ENCODE data around the gene VIM. TPM values are rescaled to one million over a fixed set of nuclear protein-coding genes. Genes with fewer than 3 reads are reported as not detected.

Gene VIM
- total and polyA plus RNA-seq, 2 donors from 2014 or later = 403 to 1,044 TPM

- Histone ChIP-seq H3K27ac (ENCODE audit: low read depth in 2 of 2, low read length in 2 of 2) (no peak overlapping the region), H3K27me3 (ENCODE audit: control insufficient read depth, insufficient read depth, low read length) (no peaks in the 10 kb centered on the region), H3K4me1 (ENCODE audit: control insufficient read depth in 2 of 3, insufficient read depth in 2 of 3, low read depth in 1 of 3, low read length in 3 of 3) (peaks cover under 1 to 6% (median 3%) of the 10 kb centered on the region in 3 donors), H3K9ac (ENCODE audit: low read length in 3 of 3) (no peak overlapping the region), H3K36me3 (ENCODE audit: control insufficient read depth in 2 of 3, insufficient read depth in 3 of 3, low read length in 3 of 3) (no peaks in the 10 kb centered on the region), H3K4me3 (ENCODE audit: low read length in 3 of 3) (no peak overlapping the region), H3K9me3 (ENCODE audit: control insufficient read depth in 2 of 3, insufficient read depth in 1 of 3, low read length in 3 of 3) (no peaks in the 10 kb centered on the region)
- intact Hi-C loops (cut with DNase I) = no loop called here
- FAIRE-seq = no peak
- DNase-seq = no peak
- TF ChIP-seq CTCF (IDR thresholded peaks at IDR 0.05; ENCODE audit: borderline replicate concordance, extremely low read depth, insufficient read depth) = no peak
Measured at GRCh38 chr10:17196573-17196972, 31.5 kb upstream of the VIM start.

- no peak for FAIRE-seq
- Histone ChIP-seq H3K9ac (ENCODE audit: low read length in 3 of 3) (peak overlapping the region in 2 of 3 donors; percentile 11 to 82), H3K9me3 (ENCODE audit: control insufficient read depth in 2 of 3, insufficient read depth in 1 of 3, low read length in 3 of 3) (no peaks in the 10 kb centered on the region), H3K27ac (ENCODE audit: low read depth in 2 of 2, low read length in 2 of 2) (peak overlapping the region in 1 of 2 donors; percentile 20), H3K4me3 (ENCODE audit: low read length in 3 of 3) (peak overlapping the region; percentile 32 to 96 (median 70)), H3K36me3 (ENCODE audit: control insufficient read depth in 2 of 3, insufficient read depth in 3 of 3, low read length in 3 of 3) (no peaks in the 10 kb centered on the region), H3K4me1 (ENCODE audit: control insufficient read depth in 2 of 3, insufficient read depth in 2 of 3, low read depth in 1 of 3, low read length in 3 of 3) (peaks cover 3 to 11% (median 5%) of the 10 kb centered on the region in 3 donors), H3K27me3 (ENCODE audit: control insufficient read depth, insufficient read depth, low read length) (no peaks in the 10 kb centered on the region)
- TF ChIP-seq CTCF (IDR thresholded peaks at IDR 0.05; ENCODE audit: borderline replicate concordance, extremely low read depth, insufficient read depth) = no peak
- intact Hi-C loops (cut with DNase I) = no loop called here
- DNase-seq = peak in 2 of 5 donors; percentile 72 to 79
Measured at GRCh38 chr10:17199351-17199804, 28.7 kb upstream of the VIM start.

GRCh38 chr10:17200001-17200911 is 27.8 kb upstream of the VIM start:
- intact Hi-C loops (cut with DNase I) = no loop called here
- Histone ChIP-seq H3K36me3 (ENCODE audit: control insufficient read depth in 2 of 3, insufficient read depth in 3 of 3, low read length in 3 of 3) (no peaks in the 10 kb centered on the region), H3K27ac (ENCODE audit: low read depth in 2 of 2, low read length in 2 of 2) (peak overlapping the region; percentile 83 to 94), H3K9me3 (ENCODE audit: control insufficient read depth in 2 of 3, insufficient read depth in 1 of 3, low read length in 3 of 3) (no peaks in the 10 kb centered on the region), H3K4me3 (ENCODE audit: low read length in 3 of 3) (peak overlapping the region; percentile 70 to 96 (median 88)), H3K27me3 (ENCODE audit: control insufficient read depth, insufficient read depth, low read length) (no peaks in the 10 kb centered on the region), H3K9ac (ENCODE audit: low read length in 3 of 3) (peak overlapping the region; percentile 1 to 82 (median 76)), H3K4me1 (ENCODE audit: control insufficient read depth in 2 of 3, insufficient read depth in 2 of 3, low read depth in 1 of 3, low read length in 3 of 3) (peaks cover 3 to 11% (median 5%) of the 10 kb centered on the region in 3 donors)
- TF ChIP-seq CTCF (IDR thresholded peaks at IDR 0.05; ENCODE audit: borderline replicate concordance, extremely low read depth, insufficient read depth) = no peak
- FAIRE-seq (peak; percentile 76), DNase-seq (peak in 2 of 5 donors; percentile 46 to 62)
